SK-MEL-5 (cell line): ENCODE data around the gene OPRL1. TPM values are rescaled to one million over a fixed set of nuclear protein-coding genes. Genes with fewer than 3 reads are reported as not detected.
"Not testable (repeated sequence)": the region's sequence is repeated elsewhere in the genome, so short reads cannot be mapped to it uniquely, and the experiment has no call there.

Experiments used
- DNase-seq: peaks from one replicate; pipeline ENCODE4 v3.0.0-alpha.2; 2016; ENCODE audit warnings: low read depth, low spot score
- in situ Hi-C: cut with HindIII; loops from 2 replicates; pipeline ENCODE4 v1.10.0; 2016; ENCODE audit warnings: low sequenced_read_pairs, high pct_unique_total_duplicates, low pct_unique_long_range_greater_than_20kb
- total RNA-seq: library from RNA; depleted of rRNA; stranded (reverse); fragments of >200 nt; shearing (Covaris generic); gene quantifications from 2 replicates; pipeline ENCODE4 v1.2.3, GENCODE V29; 2014

Gene OPRL1
- total RNA-seq, 1 experiment from 2014 or later, result 2.1 TPM

DNA sequence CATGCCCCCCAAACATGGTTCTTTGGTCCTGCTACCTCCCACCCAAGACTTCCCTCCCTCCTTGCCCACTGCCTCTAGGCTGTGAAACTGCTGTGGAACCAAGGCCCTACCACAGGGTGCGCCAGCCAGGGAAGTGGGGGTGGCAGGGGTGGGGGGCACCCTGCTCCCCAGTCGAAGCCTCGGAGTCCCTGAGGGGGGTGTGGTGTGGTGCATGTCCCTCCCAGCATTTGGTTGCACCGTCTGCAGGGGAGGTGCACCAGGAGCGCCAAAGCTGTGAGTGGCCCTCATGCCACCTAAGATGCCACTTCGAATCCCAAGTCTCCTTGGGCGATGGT, 2.4 kb upstream of the OPRL1 start:
- no peak for DNase-seq
- in situ Hi-C loops, result no loop called here

DNA sequence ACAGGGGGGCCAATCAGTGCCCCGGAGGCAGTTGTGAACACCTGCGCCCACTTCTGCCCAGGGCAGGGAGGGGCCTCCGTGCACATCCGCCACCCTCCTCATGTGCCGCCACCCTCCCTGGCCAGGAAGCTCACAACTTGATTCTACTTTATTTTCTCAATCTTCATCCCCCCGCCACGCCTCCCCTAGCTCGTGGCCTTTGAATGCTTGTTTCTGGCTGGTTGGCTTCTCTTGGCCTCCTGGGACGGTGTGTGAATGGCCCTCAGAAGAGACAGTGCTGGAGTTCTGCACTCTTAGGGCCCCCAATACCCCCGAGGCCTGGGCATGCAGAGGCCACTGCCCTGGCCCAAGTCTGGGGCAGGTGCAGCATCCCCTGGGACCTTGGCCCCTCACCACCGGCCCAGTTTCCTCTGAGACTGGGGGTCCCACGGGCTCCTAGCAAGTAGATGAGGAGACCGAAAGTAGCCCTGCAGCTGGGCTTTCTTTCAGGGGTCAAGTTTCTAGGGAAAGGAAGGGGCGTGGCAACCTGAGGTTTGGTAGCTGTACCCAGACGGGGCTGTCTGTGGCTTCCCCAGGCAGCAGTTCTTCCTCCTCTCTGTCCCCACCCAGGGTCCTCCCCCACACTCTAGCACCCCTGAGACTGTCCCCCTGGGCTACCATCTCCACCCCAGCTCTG, 1.9 kb upstream of the OPRL1 start:
- no peak for DNase-seq
- in situ Hi-C loops, result no loop called here

DNA sequence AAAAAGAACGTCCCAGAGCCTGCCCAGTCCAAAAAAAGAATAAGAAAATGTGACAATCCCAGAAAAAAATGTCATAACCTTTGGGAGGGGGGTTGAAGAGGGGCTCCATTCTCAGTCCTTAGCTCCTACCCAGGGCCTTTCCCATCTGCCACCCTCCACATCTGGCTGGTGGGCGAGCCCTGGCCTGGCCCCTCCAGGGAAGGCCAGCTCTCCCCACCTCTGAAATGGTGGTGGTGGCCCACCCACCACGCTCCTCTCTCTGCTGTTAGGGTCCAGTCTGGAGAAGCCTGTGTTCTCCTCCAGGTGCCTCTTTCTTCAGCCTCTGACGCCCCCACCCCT, 979 bp upstream of the OPRL1 start:
- in situ Hi-C loops, result no loop called here
- no peak for DNase-seq

DNA sequence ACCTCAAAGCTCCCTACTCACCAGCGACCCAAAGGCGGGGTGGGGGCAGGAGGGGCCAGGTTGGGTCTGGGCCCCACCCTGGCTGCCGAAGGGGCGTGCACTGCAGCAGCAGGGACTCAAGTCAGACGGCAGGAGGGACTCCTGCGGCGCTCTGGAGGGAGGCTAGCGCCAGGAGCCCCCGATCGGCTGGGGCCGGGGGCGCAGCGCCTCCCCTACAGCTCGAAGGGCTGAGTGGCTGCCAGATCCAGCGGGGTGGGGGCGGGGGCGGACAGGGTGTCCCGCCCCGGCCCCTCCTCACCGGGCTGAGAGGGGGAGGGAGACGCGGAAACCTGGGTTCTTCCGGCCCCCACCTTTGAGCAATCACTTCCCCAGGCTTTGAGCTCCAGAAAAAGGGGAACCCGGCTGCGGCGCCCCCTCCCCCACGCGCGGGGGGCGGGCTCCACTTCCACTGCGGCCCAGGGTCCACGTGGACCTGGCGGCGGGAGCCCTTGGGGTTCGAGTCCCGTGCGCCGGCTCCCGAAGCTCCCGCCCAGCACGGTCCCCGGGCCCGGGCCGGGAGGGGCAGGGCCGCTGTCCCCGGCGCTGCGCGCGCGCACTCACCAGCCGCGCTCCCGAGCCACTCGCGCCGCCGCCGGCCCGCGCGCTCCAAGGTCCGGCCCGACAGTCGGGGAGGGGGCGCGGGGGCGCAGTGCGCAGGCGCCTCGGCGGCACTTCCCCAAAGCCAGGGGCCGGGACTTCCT, 439 bp upstream of the OPRL1 start, which contains the start of gene RGS19:
Gene RGS19, minus strand, starts transcription at position 246 of the 740 bp plus-strand sequence. CDS start 2,632 bp downstream, outside the sequence.
- in situ Hi-C loops, result no loop called here
- peak; percentile 81 for DNase-seq

DNA sequence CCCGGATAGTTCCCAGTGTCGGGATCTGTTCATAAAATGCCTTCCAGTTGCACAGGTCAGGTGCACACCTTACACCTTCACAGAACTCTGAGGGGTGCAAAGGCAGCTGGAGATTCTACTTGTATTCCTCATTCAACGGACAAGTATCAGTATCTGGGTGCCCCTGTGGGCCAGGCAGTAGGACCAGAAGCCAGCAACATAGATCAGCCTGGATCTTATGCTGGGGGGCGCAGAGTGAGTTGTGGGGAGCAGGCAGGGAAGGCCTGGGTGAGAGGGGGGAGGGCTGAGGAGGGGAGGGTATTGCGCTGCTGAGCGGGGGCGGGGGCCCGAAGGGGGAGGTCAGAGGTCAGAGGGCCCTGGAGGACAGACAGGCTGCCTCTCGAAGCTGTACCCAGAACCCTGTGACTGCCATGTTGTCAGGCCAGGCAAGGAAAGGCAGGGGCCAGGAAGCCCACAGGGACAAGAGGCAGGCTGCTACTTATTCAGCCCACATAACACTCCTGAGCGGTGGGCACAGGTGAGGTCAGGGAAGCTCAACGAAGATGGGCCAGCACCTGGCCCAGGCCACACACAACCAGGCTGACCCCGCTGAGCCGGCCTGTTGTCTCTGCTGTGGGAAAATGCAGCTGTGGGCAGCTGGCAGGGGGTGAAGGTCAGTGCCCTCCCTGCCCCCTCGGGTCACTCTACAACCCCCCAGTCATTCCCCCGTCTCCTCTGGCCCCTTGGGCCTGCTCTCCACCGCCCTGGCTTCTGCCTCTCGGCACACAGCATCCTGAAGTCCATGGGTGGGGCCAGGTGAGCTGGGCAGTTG, 1.1 kb downstream of the OPRL1 start:
- in situ Hi-C loops, result no loop called here
- no peak for DNase-seq

DNA sequence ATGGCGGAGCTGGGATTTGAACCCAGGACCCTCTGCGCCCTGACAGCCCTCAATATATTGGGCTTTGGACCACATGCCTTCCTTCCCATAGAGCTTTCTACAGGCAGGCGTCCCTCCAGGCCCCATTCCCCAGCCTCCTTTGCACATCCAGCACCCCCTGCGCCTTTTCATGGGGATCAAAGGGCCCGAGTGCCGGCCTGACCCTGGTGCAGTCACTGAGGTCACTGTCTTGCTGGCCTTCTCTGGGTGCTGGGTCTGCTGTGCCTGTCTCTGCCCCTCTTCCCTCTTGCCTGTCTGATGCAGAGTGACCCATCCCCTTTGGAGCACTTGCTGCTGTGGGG, 1.7 kb downstream of the OPRL1 start:
- no peak for DNase-seq
- in situ Hi-C loops, result no loop called here

DNA sequence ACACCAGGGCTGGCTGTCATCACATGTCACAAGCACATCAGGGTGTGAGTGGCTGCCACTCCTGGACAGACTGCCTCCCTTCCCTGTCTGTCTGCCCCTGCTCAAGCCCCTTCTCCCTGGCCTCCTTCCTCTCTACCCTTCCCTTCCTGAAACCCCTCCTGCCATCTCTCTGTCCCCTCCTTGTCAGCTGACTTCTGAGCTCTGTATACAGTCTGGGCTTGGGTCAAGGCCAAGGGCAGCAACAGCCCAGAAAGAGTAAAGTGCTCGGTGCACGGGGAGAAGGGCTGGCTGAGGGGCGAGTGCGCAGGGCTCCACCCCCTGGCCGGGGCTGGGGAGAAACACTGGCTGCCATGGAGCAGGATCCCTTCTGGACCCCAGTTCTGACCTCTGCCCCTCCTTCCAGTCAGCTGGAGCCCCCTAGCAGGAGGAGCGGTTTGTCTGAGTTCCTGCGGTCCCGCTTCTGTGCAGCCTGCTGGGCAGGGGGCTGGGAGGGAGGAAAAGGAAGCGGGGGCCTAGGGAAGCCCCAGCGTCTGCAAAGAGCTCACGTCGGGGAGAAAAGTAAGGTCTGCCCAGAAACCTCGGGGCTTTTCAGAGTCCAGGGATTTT, 2.3 kb downstream of the OPRL1 start:
- no peak for DNase-seq
- in situ Hi-C loops, result no loop called here

DNA sequence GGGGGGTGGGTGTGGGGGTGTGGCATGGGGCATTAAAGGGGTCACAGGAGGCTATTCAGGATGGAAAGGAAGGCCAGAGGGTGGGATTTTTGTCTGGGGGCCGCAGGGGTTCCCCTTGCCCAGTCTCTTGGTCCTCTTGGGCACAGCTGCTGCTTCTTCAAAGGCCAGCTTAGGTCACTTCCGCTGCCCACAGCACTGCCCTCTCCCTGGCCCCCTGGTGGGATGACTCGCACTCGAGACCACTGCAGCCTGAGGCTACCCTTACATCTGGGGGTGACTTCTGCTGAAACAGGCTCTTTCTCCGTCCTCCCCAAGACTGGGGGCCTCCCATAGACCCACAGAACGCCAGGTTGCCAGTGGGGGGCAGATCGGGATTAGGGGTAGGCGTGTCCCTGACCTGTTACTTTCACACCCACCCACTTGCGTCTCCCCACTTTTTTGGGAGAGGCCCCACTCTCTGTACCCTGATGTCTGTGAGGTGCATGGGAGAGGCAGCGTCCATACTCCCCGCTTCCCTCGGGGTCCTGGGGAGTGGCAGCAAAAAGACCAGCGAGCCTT, 3.0 kb downstream of the OPRL1 start:
- in situ Hi-C loops, result no loop called here
- no peak for DNase-seq

DNA sequence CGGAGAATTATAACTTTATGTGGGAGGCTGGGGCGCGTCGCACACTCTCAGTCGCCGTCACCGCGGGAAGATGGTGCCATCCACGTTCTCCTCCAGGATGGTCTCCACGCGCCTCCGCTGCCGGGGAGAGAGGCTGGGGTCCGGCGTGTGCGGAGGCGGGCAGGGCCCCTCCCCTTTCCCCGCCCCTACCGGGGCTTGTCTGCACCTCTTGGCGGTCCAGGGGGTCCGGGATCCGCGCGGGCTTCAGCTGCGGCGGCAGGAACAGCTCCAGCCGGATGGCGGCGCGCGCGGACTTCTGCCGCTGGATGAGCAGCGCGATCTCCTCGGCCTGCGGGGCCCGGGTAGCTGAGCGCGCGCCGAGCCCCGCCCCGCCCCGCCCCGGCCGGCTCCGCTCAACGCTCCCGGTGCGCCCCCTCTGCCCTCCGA, 3.5 kb downstream of the OPRL1 start:
- peak; percentile 83 for DNase-seq
- in situ Hi-C loops, result no loop called here

DNA sequence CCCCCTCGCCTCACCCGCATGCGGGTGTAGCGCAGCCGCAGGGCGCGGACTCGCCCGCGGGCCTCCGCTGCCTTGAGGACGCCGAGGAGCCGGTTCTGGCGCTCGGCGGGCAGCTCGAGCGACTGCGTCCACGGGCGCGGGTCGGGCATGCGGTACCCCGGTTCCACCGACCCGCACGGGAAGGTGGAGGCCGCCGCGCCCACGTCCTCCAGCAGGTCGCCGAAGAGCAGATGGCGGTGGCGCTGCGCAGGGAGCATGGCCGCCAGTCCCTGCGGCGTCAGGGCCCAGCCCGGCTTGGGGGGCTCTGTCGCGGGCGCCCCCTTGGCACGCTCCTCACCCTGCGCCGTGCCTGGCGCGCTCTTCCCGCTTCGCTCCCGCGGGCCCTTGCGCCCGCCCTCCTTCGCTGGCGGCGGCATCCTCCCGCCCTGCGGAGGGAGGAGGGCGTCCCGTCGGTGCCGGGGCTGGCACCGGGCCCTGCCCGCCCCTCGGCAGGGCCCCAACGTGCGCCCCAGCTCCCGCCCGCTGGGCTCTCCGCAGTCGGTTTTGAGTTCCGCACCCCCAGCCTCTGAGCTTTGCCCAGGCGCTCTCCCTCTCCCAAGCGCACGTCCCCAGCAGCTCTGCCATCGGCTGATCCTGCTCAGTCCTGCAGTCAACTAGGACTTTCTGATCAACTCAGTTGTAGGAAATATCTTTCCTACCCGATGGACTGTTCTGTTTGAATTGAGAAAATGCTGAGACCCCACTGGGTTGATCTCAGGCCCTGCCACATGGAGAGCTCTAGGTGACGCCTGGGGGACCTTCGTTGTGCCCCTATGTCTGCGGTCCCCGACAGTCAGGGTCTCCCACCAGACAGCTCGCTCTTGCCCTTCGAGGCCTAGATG, 4.2 kb downstream of the OPRL1 start, which contains the start of gene LKAAEAR1:
Gene LKAAEAR1, minus strand, starts transcription at position 595 of the 881 bp plus-strand sequence. Its CDS starts 179 bp downstream, at position 416.
- in situ Hi-C loops, result no loop called here
- no peak for DNase-seq

DNA sequence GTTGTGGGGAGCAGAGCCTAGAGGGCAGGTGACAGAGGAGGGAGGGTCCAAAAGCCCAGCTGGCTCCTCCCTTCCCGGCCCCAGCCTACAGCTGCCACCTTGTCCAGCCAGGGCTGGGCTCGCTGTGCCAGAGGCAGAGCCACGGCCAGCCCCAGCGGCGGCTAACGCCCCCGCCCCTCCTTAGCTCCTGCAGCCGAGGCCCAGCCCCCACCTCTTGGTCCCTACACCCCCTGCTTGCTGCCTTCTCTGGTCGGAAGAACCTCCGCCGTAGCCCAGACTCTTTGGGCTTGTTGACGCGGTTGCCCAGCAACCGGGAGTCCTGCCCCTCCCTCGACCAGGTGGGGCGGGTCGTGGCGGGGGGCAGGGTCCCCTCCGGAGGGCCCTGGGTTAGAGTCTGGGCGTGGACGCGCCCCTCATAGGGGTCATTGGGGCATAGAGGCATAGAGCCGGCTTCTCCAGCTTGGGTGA, 4.8 kb downstream of the OPRL1 start:
- in situ Hi-C loops, result no loop called here
- no peak for DNase-seq

DNA sequence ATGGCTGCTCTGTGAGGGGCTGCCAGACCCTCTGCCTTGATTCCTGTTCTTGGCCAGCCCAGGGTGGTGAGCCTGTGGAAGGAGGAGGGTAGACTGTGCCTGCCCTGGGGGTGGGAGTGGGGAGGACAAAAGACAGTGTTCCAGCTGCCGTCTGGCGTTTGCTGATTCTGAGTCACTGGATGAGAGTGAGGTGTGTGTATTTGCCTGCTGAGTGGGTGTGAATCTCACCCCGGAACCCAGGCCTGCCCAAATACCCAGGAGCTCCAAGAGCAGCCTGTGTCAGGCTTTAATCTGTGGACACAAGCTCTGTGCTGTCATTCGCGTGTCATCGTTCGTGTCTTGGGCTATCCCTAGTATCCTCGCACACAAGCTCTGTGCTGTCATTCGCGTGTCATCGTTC, 6.9 kb downstream of the OPRL1 start:
- DNase-seq, result no peak
- in situ Hi-C loops, result no loop called here

DNA sequence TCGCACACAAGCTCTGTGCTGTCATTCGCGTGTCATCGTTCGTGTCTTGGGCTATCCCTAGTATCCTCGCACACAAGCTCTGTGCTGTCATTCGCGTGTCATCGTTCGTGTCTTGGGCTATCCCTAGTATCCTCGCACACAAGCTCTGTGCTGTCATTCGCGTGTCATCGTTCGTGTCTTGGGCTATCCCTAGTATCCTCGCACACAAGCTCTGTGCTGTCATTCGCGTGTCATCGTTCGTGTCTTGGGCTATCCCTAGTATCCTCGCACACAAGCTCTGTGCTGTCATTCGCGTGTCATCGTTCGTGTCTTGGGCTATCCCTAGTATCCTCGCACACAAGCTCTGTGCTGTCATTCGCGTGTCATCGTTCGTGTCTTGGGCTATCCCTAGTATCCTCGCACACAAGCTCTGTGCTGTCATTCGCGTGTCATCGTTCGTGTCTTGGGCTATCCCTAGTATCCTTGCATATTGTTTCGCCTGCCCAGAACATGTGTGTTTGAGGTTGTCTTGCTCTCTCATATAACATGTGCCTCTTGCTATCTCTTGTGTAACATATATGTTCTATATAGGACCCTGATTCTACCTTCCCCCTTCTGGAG, 7.4 kb downstream of the OPRL1 start:
- DNase-seq, in situ Hi-C loops: not testable (repeated sequence)

DNA sequence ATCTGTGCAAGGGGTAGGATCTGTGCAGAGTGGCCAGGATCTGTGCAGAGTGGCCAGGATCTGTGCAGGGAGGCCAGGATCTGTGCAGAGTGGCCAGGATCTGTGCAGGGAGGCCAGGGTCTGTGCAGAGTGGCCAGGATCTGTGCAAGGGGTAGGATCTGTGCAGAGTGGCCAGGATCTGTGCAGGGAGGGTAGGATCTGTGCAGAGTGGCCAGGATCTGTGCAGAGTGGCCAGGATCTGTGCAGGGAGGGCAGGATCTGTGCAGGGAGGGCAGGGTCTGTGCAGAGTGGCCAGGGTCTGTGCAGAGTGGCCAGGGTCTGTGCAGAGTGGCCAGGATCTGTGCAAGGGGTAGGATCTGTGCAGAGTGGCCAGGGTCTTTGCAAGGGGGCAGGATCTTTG, 8.7 kb downstream of the OPRL1 start:
- DNase-seq, in situ Hi-C loops: not testable (repeated sequence)

DNA sequence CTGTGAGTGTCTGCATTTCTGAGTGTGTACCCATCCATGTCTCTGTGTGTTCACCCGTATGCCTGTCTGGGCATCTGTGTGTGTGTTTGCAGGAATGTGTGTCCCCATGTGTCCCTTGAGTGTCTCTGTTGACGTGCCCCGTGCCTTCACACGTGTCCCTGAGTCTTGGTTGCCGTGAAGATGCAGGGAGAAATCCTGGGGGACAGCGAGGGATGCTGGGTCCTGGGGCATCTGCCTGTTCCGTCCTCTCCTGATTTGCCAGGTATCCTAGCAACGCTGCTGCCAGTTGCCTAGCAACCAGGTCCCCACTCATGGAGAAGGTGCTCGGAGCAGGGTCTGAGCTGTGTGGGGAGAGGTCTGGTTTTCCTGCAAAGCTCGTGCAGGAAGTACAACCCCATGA, 10.3 kb downstream of the OPRL1 start:
- peak; percentile 34 for DNase-seq
- in situ Hi-C loops, result no loop called here

DNA sequence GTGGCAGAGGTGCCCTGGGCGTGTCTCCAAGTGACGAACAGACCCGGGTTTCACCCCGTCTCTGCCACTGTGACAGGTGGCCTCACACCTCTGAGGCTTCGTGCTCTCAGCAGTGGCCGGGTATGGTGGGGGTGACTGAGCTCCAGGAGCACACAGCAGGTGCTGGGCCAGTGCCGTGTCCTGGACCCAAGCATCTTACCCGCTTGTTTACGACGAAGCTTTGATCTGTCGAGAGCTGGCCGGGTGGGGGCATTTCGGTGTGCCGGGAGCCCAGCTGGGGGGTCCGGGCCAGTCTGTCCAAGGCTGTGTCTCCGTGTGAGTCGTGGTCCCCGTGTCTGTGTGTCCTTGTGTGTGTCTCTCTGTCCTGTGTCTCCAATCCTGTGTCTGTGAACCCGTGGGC, 11.5 kb downstream of the OPRL1 start:
- DNase-seq, result no peak
- in situ Hi-C loops, result no loop called here

DNA sequence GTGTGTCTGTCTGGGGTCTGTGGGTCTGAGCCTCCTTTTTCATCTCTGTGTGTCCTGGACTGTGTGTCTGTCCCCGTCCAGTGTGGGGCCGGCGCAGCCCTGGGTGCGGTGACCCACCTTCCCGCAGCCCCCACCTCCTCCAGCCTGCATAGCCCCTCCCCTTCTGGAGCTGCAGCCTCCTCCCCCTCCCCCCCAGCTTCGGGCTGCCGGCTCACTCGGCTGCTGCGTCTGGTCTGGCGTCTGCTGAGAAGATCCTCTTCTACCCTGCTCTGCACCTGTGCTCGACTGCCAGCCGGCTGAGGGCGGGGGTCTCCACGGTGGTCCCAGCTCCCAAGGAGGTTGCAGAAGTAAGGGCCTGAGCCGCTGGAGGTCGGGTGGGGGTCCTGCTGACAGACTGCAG, 11.9 kb downstream of the OPRL1 start:
- no peak for DNase-seq
- in situ Hi-C loops, result no loop called here
